ENCODE measurements around the gene SPEG.

SPEG gene

GRCh38 chr2:219515874-219516629 lies 81.4 kb downstream of the SPEG start:
- no peak for DNase-seq

GRCh38 chr2:219516888-219517287 lies 82.2 kb downstream of the SPEG start:
- no peak for DNase-seq

- no peak for DNase-seq
Measured at GRCh38 chr2:219517954-219518778, 83.5 kb downstream of the SPEG start.

- DNase-seq: no peak
Measured at GRCh38 chr2:219519526-219519916, 84.9 kb downstream of the SPEG start.

GRCh38 chr2:219520079-219520478 lies 85.4 kb downstream of the SPEG start:
- no peak for DNase-seq

GRCh38 chr2:219521066-219521880 lies 86.6 kb downstream of the SPEG start:
- DNase-seq: peak; percentile 32

- peak; percentile 37 for DNase-seq
Measured at GRCh38 chr2:219522111-219523030, 87.7 kb downstream of the SPEG start.

GRCh38 chr2:219523031-219523671 lies 88.5 kb downstream of the SPEG start:
- no peak for DNase-seq

GRCh38 chr2:219524817-219525216 lies 90.2 kb downstream of the SPEG start:
- no peak for DNase-seq

- DNase-seq: no peak
Measured at GRCh38 chr2:219525533-219526232, 91.0 kb downstream of the SPEG start.

- no peak for DNase-seq
Measured at GRCh38 chr2:219526320-219527075, 91.9 kb downstream of the SPEG start.

GRCh38 chr2:219527076-219527394 lies 92.4 kb downstream of the SPEG start:
- no peak for DNase-seq

GRCh38 chr2:219527472-219527871 lies 92.8 kb downstream of the SPEG start:
- DNase-seq: no peak

GRCh38 chr2:219530048-219530963 lies 95.7 kb downstream of the SPEG start:
- peak; percentile 72 for DNase-seq

- DNase-seq: no peak
Measured at GRCh38 chr2:219531639-219532377, 97.2 kb downstream of the SPEG start.

- DNase-seq: no peak
Measured at GRCh38 chr2:219532378-219532649, 97.7 kb downstream of the SPEG start.

GRCh38 chr2:219533930-219534661 lies 99.5 kb downstream of the SPEG start:
- DNase-seq: no peak

GRCh38 chr2:219536425-219536824 lies 101.8 kb downstream of the SPEG start:
- DNase-seq: no peak
